Measurements from ENCODE around the gene PELI1.

PELI1 gene

DNA sequence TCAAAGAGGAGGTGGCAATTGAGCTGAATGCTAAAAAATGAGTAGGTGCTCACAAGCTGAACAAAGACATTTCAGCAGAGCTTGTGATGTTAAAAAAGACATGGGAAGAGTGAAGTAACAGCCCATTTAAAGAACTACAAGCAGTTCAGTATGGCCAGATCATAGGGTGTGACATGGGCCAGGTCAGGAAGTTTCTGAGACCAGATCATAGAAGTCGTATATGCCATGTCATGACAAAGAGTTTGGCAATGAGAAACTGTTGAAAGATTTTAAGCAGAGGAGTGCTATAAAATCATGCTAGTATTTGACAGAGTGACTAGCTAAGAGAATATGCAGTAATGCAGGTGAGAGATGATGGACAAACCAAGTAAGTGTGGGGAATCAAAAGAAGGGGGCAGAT is 7.3 kb upstream of the PELI1 start:
- no peak for DNase-seq

DNA sequence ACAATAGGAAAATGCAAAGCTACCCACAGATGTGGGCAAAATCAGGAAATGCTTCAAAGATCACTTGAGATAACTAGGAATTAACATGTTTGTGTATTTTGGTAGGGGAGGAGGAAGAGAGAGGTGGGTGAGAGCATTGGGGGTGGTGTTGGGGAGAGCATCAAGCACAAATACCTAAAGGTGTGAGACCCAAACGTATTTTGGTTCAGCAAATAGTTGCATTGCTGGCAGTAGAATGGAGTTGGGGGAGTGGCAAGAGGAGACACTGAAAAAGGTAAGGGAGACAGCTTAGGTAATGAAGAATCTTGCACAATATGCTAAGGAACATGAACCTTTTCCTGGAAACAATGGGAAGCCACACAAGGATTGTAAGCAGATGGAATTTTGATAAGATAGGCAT is 1.5 kb upstream of the PELI1 start:
- DNase-seq, result no peak

DNA sequence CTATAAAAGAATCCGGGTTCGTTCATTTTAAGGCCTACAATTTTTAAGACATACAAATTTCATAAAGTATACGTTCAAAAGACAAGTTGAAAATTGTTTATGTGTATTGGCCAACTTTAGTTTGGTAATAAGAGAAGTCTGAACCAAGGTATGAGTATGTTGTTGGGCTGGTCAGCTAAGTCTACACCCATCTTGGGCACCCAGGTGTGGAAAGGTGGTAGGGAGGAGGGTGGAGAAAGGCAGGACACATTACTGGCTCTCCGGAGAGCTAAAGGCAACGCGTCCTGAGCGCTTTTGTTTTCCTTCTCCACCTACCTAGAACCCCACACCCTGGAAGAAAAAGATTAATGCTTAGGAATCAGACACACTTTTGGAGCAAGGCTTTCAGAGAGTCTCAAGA is 899 bp upstream of the PELI1 start:
- DNase-seq, result no peak

DNA sequence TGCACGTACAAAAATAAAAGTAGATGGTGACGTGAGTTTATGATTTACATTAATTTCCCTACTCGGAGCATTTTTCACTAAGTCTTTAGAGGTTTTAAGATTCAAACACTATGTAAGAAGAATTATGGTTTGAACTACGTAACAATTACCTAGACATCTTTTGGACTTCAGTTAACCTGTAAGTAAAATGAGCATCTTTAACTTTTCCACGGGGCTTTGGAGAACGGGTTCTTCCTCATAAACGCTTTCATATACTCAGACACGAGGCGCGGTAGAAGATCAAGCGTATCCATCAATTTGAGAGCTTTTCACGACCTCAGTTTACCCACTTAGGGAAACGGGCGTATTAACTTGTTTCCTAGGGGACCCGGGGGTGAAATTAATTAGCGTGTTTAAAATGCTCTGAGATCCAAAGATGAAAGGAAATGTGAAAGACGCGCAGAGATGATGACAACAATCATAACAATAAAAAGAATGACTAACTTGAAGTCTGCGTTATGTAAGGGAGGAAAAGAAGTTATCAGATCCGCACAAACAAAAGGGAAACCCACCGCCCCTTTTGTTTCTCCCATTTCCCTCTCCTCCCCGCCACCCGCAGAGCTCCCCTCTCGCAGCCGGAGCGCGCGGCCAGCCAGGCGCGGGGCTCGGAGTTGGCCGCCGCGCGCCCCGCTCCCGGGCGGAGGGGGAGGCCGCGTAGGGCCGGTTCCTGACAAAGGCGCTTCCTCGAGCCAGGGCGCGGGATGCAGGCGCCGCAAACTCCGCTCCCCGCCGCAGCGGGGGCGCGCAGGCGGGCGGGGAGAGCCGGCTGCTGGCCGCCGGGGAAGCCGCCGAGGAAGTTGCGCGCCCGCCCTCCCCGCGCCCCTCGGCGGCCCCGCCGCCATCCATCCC is 807 bp downstream of the PELI1 start:
- peak; percentile 28 for DNase-seq

DNA sequence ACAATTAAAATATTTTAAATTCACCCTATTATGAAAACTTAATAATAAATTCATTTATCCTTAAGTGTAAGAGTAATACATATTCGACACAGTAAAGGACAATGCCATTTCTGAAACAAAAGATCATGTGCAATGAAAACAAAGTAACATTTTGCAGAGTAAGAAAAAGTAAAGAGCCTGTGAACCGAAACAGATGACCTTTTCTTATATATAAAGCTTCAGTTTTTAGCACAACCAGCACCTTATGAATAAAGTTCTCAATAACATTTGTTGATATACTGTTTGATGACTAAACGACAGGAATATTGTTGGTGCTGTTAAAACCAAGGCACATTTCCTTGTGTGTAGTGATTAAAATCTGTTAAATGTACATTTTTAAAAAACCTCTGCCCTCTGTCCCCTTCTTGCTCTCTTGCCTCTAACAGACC is 1.5 kb downstream of the PELI1 start:
- DNase-seq, result no peak

DNA sequence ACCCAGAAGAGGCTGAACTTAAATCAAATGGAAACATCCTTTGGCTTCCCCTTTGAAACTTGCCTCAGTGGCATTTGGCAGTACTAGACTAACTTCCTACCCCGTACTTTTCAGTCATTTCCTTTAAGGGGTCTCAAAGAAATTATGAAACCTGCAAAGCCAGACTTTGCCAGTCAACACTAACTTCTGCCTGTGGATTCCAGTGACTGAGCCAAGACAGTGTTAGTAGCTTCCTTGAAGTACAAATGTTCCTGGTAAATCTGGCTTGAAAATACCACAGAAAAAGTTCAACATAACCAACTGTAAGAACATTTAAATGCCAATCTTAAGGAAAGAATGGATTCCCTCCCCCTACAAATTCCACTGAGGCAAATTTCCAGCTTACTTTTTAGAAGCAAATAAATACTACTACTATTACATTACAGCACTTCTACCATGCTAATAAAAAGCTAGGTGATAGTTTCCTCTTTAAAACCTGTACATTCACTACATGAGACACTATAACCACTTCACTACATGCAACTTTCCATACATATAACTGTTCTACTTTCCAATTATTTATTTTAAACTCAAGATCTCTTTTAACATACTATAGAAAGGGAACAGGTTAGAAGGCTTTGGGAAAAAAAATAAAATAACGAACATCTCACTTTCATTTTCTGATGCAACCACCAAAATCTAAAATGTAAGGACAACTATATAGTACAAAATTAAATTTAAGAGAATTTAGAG is 2.4 kb downstream of the PELI1 start:
- no peak for DNase-seq

DNA sequence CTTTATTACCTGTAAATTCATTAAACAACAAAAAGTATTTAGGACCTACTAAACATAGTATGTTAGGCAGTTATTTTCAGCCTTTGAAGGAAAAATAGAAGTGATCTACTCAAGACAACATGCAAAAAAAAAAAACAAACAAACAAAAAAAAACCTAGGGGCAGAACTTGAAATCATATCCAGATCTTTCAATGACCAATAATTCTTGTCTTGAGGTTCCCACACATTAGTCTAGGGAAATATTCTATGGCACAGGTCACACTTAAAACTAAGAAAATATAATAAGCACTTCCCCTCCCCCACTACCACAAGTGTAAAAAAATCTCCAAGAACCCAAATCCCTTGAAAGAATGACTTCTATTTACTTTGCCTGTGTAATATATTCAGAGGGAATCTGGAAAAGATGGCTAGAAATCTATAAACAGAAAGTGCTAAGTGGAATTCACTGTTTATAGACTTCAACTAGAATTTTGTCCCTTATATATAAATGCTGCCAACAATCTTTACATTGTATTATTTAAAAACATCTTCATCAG is 3.5 kb downstream of the PELI1 start:
- no peak for DNase-seq

DNA sequence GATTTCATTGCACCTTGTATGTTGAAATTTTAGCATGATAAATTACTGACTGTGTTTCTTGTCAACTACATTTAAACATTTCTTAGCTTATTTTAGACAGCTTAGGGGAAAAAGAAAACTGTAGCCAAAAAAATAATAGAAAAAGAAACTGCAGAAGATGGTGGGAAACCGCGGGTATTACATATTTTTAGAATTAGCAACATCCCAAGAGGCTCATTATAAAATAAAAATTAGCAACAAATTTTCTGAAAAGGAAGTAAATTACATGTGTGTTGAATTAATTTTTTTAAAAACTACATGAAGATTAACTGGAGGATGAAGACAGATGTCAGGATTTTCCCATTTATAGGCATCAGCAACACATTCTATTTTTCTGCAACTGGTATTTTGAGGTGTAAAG is 4.3 kb downstream of the PELI1 start:
- DNase-seq, result no peak

DNA sequence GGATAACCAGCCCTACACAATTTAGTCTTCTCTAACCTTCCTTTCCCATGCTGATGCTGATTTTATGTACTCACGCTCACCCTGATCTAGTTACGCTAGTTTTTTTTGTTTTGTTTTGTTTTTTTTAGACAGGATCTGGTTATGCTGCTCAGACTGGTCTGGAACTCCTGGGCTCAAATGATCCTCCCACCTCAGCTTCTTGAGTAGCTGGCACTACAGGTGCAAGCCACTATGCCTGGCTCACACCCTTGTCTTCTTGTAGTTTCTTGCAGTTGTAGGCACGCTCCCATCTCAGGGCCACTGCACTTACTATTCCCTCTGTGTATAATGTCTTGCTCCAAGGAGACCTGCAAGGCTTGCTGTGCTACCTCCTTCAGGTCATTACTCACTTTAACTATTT is 6.2 kb downstream of the PELI1 start:
- DNase-seq, result no peak

DNA sequence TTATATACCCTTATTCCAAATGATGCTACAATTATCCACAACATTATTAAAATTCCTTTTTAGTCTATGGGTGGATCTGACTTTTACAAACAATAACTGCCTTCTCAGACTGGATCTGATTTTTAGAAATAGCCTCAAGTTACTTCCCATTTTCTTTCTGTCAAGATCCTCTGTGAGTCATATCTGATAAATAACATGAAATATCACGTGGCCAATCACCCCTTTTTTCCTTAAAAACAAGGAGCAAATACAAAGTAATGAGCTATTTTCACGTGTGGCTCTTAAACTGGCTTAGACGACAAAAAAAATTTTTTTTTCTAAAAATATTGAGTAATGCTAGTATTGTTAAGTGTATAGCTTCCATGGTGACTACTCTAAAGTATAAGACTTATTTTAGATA is 6.7 kb downstream of the PELI1 start:
- no peak for DNase-seq

DNA sequence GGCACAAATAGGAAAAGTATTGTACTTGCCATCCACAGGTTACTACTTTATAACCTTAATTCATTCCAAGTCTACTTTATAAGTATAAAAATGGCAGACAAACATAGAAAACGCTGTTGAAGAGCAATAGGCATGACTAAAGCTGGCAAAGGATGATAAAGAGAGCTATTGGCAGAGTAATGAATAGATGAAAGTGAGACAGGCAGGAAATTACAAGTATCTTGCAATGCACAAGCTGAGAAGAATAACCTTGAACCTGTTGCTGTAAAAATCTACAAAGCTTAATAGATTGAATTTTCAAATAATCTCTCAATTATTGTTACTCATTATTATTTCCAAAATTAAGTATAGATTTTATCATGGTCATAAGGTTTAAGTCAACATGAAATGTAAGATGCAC is 8.8 kb downstream of the PELI1 start:
- no peak for DNase-seq

DNA sequence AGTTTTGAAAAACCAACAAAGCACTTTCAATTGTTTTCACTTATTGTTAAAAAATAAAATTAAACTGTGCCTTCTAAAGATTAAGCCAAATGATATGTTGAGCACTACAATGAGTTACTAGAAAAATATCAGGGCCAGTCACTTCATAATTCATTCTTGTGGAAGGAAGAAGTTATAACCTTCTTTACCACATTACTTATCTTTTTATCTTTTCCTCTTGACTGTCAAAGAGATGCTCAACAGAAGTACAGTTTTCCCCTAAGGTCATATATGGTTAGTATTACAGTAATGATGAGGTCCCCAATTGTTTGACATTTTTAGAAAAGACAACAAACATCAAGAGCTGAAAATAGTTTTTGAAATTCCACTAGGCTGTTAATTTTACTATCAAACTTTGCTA is 9.4 kb downstream of the PELI1 start:
- DNase-seq, result no peak

DNA sequence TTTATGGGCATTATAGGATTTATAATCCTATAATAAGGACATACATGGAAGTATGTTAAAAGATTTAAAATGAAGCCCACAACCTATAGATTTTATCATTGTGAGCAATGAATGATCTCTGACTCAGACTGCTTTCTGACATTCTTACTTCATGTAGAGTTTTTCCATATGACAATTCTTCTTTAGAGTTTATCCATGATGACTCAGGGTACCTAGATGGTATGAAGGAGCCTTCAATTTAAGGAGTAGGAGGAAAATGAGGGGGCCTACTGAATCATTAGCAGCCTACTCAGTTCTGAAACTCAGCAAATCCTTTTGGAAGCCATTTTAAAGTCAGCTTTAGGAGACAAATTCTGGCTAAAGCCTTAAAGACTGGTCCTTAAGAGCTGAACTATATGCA is 10.4 kb downstream of the PELI1 start:
- no peak for DNase-seq

DNA sequence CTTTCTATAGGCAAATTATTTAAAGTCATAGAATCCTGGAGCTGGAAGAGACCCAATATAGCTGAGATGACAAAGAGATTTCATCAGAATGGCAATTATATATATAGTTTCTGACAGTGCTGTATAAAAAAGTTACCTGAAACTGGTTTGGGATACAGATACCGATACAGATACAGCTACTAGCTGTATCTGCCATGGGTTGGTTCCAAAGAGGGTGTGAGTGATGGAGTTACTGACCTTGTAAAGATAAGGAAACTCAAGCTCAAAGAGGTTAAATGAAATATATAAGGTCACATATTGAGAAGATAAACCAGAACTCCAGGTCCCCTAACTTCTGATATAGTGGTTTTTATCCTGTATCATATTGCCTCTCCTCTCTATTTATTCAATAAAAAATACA is 10.9 kb downstream of the PELI1 start:
- no peak for DNase-seq

DNA sequence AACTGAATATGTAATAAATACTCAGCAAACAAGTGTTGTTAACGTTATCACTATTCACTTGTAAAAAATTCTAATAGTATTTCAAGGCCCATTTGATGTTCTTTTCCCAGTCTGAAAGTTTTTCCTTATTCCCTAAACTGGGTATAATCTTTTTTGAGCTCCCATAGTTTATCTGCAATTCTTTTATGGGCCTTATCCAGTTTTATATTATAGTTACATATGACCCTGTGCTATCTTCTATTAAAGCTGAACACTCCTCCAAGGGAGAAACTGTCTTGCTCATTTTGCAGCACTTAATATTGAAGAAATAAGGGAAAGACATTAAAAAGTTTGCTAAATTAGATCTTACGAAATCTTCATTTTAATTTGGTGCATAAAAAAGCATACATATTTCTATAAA is 13.9 kb downstream of the PELI1 start:
- no peak for DNase-seq

DNA sequence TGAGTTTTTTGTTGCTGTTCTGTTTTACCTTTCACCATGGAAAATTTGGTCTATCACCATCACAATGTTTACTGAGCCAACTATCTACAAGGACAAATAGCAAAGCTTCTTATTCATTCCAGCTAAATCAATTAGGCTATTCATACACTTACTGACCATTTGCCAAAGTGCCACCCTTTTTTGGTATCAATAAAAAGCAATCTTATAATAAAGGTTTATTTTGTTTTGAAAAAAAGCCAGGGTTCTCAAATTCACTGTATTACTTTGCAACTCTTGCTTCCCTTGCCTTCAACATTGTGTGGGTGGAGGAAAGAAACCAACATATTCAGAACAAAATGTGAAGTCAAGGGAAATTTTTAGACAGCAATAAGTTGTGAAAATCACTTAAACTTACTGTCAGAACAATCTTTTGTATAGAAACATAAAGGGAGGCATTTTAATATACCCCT is 15.3 kb downstream of the PELI1 start:
- no peak for DNase-seq

DNA sequence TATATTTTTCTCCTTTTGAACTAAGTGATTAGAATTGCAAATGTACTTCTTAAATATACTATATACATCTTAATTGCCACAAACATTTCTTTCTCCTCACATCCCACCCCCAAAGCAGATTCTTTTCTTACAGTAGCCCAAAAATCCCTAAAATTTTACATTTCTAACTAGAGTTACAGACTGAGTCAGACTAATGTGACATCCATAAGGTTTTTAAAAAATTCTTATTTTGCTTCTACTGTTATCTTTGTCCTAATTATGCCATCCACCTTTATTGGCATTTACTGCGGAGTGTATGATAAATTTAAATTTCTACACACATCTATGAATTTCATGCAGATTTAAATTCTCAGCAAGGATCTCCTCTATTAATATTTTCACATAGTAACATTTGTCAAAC is 15.8 kb downstream of the PELI1 start:
- no peak for DNase-seq

DNA sequence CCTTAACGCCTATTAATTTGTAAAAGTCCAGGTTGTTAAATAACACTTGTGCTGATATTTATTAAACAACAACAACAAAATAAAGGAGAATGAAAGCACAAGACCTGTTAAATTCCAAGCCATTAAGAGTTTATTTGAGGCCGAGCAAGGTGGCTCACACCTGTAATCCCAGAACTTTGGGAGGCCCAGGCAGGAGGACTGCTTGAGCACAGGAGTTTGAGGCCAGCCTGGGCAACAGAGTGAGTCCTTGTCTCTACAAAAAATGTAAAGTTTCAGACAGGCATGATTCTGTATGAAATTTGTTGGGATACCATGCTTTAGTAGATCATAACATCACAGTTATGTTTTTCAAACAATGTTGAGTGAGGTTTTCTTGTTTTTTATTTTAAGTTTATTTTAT is 17.1 kb downstream of the PELI1 start:
- DNase-seq, result no peak

DNA sequence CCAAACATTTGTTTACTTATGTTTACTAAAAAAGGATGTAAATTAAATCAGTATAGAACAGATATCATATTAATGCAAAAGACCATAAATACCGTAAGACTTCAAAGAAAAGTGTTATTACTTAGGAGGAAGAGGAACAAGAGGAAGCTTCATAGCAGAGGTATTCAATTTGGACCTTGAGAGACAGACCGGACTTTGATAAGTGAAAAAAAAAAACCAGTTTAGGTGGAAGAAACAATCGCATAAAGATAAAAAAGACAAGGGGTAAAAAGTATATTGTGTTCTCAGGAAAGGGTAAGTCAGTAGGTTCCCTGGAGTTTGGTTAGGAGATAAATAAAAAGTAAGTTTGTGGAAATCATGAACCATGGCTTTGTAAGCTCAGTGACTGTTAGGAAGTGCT is 17.6 kb downstream of the PELI1 start:
- DNase-seq, result no peak

DNA sequence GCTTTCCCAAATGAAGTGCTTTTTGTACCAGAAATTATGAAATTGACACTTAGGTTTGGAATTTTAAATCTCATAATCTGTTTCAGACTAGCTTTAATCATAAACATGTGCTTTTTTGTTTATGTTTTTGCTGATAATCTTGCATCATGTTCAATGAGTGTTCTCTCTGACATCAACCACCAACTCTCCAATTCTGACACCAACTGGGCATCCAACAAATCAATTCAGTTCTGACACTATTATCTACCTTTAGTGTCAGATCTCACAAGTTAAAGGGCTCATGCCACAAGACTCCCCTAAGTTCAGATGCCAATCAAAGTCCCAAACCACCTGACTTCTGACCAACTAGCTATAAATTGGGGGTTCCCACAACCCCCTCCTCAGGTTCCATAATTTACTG is 19.6 kb downstream of the PELI1 start:
- no peak for DNase-seq

DNA sequence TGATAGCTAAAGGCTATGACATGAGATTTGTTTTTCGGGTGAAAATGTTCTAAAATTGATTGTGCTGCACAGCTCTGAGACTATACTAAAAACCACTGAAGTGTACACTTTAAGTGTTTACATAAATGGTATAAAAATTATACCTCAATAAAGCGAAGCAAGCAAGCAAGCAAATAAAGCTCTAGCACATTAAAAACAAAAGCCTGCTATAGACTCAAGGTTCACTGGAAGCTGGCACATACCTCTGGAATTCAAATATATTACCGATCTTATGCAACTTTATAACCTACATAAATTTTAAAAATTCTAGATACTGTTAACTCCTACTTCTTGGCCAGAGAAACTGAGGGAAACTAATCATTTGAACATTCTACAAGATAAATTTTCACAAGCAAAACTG is 20.1 kb downstream of the PELI1 start:
- no peak for DNase-seq

DNA sequence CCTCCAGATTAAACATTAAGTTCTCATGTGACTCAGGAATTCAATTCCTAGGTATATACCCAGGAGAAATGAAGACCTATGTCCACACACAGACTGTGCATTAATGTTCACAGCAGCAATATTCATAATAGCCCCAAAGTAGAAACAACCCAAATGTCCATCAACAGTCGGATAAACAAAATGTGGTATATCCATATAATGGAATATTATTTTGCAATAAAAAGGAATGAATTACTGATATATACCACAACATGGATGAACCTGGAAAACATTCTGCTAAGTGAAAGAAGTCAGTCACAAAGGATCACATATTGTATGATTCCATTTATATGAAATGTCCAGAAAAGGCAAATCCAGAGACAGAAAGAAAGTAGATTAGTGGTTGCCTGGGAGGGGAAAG is 20.5 kb downstream of the PELI1 start:
- DNase-seq, result no peak

DNA sequence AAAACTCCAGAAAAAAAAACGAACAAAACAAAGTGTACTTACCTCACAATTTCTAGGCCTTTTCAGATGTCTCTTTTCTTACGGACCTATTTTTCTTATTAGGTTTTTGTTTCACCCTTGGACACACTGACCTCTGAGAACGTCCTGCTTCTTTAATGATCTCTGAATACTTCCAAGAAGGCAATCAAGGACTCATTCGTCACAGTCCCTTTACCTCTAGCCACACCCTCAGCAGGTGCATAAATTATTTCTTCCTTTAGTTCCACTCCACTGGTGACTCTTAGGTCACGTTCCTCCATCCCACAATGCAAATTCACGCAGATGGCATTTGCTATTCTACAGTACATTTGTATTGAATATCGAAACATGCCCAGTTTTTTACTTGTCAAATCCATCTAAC is 21.9 kb downstream of the PELI1 start:
- no peak for DNase-seq

DNA sequence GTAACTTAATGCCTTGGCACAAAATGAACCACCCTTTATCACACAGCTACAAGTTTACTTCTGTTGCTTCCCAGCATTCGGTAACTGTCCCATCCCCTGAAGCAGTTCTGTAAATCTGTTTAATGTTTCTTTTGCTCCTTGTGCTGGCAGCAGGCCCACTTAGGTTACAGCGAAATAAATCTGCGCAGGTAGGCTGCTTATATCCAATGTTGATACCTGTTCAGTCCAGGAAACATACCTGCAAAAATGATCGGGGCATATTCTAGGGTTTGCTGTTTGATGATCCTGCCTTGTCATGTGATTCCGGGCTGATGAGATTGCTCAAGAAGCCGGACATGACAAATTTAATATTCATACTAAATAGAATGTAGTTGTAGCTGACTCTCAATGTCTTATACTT is 23.3 kb downstream of the PELI1 start:
- DNase-seq, result no peak

Data from activated CD4-positive, alpha-beta T cell treated with anti-CD3 and anti-CD28 coated beads for 48 hours (primary cell).